ENCODE measurements around the gene AFDN.

The AFDN gene

GRCh38 chr6:167881327-167881726 is 54.6 kb downstream of the AFDN start:
- H3K4me1 Mint-ChIP-seq: no peaks in the 10 kb centered on the region
- ATAC-seq (no peak), DNase-seq (no peak)
- no peak overlapping the region for H3K27ac Mint-ChIP-seq
- peaks cover 6% of the 10 kb centered on the region for H3K27me3 Mint-ChIP-seq
- no peaks in the 10 kb centered on the region for H3K36me3 Mint-ChIP-seq (ENCODE audit: low read depth)
- no peak overlapping the region for H3K4me3 Mint-ChIP-seq
- H3K9me3 Mint-ChIP-seq: no peaks in the 10 kb centered on the region

DNA sequence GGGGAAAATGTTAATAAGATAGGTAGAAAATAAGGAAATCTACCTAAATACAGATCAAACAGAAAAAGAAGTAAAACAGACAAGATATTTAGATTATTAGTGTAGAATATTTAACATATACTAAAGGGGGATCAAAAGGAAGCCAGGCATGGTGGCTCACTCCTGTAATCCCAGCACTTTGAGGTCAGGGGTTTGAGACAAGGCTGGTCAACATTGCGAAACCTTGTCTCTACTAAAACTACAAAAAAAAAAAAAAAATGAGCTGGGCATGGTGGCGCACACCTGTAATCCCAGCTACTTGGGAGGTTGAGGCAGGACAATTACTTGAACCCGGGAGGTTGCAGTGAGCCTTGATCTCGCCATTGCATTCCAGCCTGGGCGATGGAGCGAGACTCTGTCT is 55.5 kb downstream of the AFDN start:
- no peaks in the 10 kb centered on the region for H3K36me3 Mint-ChIP-seq (ENCODE audit: low read depth)
- no peak overlapping the region for H3K27ac Mint-ChIP-seq
- no peak overlapping the region for H3K4me3 Mint-ChIP-seq
- no peaks in the 10 kb centered on the region for H3K9me3 Mint-ChIP-seq
- H3K4me1 Mint-ChIP-seq: no peaks in the 10 kb centered on the region
- no peak for DNase-seq
- ATAC-seq: no peak
- peaks cover 6% of the 10 kb centered on the region for H3K27me3 Mint-ChIP-seq

- Mint-ChIP-seq H3K4me1 (no peaks in the 10 kb centered on the region), H3K4me3 (no peak overlapping the region), H3K27me3 (no peaks in the 10 kb centered on the region), H3K9me3 (no peaks in the 10 kb centered on the region), H3K36me3 (ENCODE audit: low read depth) (no peaks in the 10 kb centered on the region), H3K27ac (no peak overlapping the region)
- no peak for ATAC-seq
- DNase-seq: no peak
Observed at GRCh38 chr6:167888098-167888497, 61.4 kb downstream of the AFDN start.

GRCh38 chr6:167892835-167893815 is 66.4 kb downstream of the AFDN start:
- ATAC-seq: no peak

DNA sequence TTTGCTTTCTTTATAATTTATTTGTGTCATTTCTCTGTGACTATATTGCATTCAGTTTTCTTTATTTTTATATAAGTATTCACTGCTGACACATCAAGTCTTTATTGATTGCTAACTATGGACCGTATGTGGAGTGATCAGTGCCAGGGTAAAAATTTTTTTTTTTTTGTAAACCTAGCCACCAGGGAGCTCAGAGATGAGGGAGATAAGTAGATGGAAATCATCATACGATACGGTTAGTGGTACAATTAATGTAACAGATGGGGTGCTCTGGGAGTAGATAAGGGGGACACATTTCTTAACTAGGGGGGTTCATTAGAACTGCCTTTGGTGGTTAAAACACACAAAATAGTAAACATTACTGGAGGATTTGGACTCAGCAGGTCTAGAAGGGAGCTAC is 68.3 kb downstream of the AFDN start:
- Mint-ChIP-seq H3K4me1 (no peaks in the 10 kb centered on the region), H3K27ac (no peak overlapping the region), H3K36me3 (ENCODE audit: low read depth) (no peaks in the 10 kb centered on the region), H3K4me3 (no peak overlapping the region), H3K27me3 (no peaks in the 10 kb centered on the region), H3K9me3 (no peaks in the 10 kb centered on the region)
- DNase-seq (no peak), ATAC-seq (no peak)

More at GRCh38 chr6:167892835-167893815, 66.4 kb downstream of the AFDN start:
- DNase-seq: no peak
- Mint-ChIP-seq H3K27ac (no peak overlapping the region), H3K27me3 (no peaks in the 10 kb centered on the region), H3K36me3 (ENCODE audit: low read depth) (no peaks in the 10 kb centered on the region), H3K4me3 (no peak overlapping the region), H3K4me1 (no peaks in the 10 kb centered on the region), H3K9me3 (no peaks in the 10 kb centered on the region)

DNA sequence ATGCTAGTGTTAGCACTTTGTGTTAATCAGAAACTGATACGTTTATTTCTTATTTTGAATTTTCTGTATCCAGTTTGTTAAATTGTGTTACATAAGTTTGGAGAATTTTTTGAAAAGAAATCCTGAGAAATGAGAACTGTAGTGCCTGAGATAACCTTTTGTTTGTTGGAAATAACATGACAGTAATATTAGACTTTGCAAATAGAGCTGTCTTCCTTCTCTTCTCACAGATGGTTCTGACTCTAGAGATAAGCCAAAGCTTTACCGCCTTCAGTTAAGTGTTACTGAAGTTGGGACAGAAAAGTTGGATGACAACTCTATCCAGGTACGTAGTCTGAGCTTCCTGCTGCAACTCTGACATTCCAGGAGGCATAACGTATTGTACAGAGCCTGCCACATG is 69.9 kb downstream of the AFDN start:
- ATAC-seq (no peak), DNase-seq (no peak)
- no peak overlapping the region for H3K27ac Mint-ChIP-seq
- H3K9me3 Mint-ChIP-seq: no peaks in the 10 kb centered on the region
- H3K4me3 Mint-ChIP-seq: no peak overlapping the region
- no peaks in the 10 kb centered on the region for H3K27me3 Mint-ChIP-seq
- no peaks in the 10 kb centered on the region for H3K4me1 Mint-ChIP-seq
- no peaks in the 10 kb centered on the region for H3K36me3 Mint-ChIP-seq (ENCODE audit: low read depth)

- ATAC-seq (no peak), DNase-seq (no peak)
- Mint-ChIP-seq H3K4me1 (no peaks in the 10 kb centered on the region), H3K4me3 (no peak overlapping the region), H3K9me3 (no peaks in the 10 kb centered on the region), H3K27me3 (no peaks in the 10 kb centered on the region), H3K27ac (no peak overlapping the region), H3K36me3 (ENCODE audit: low read depth) (no peaks in the 10 kb centered on the region)
Observed at GRCh38 chr6:167898673-167899311, 72.1 kb downstream of the AFDN start.

GRCh38 chr6:167904791-167905190 is 78.1 kb downstream of the AFDN start:
- Mint-ChIP-seq H3K4me1 (no peaks in the 10 kb centered on the region), H3K9me3 (no peaks in the 10 kb centered on the region), H3K27ac (no peak overlapping the region), H3K36me3 (ENCODE audit: low read depth) (no peaks in the 10 kb centered on the region), H3K4me3 (no peak overlapping the region), H3K27me3 (no peaks in the 10 kb centered on the region)
- ATAC-seq (no peak), DNase-seq (no peak)

DNA sequence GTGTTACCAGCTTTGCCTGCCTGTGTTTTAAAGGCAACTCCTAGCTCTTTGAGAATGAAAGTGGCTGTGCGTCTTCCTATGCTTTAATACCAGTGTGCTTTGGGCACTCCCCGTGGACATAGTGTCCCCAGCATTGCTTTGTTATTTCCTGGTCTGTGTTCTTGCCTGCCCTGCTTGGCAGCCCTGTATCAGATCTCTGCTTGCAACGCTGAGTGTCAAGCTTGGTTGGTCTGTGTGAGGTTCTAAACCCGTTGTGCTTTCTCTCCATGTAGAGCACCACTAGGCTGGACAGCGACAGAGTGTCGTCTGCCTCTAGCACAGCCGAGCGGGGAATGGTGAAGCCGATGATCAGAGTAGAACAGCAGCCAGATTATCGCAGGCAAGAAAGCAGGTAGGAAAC is 80.2 kb downstream of the AFDN start:
- DNase-seq (no peak), ATAC-seq (no peak)
- Mint-ChIP-seq H3K27ac (no peak overlapping the region), H3K36me3 (ENCODE audit: low read depth) (no peaks in the 10 kb centered on the region), H3K9me3 (no peaks in the 10 kb centered on the region), H3K4me3 (no peak overlapping the region), H3K27me3 (no peaks in the 10 kb centered on the region), H3K4me1 (no peaks in the 10 kb centered on the region)

GRCh38 chr6:167907837-167908681 is 81.3 kb downstream of the AFDN start:
- Mint-ChIP-seq H3K27me3 (no peaks in the 10 kb centered on the region), H3K27ac (no peak overlapping the region), H3K9me3 (no peaks in the 10 kb centered on the region), H3K4me3 (no peak overlapping the region), H3K4me1 (no peaks in the 10 kb centered on the region), H3K36me3 (ENCODE audit: low read depth) (no peaks in the 10 kb centered on the region)
- no peak for DNase-seq
- no peak for ATAC-seq

GRCh38 chr6:167910007-167910406 is 83.3 kb downstream of the AFDN start:
- no peaks in the 10 kb centered on the region for H3K36me3 Mint-ChIP-seq (ENCODE audit: low read depth)
- H3K4me3 Mint-ChIP-seq: no peak overlapping the region
- no peaks in the 10 kb centered on the region for H3K27me3 Mint-ChIP-seq
- no peaks in the 10 kb centered on the region for H3K9me3 Mint-ChIP-seq
- no peaks in the 10 kb centered on the region for H3K4me1 Mint-ChIP-seq
- ATAC-seq (no peak), DNase-seq (no peak)
- no peak overlapping the region for H3K27ac Mint-ChIP-seq

DNA sequence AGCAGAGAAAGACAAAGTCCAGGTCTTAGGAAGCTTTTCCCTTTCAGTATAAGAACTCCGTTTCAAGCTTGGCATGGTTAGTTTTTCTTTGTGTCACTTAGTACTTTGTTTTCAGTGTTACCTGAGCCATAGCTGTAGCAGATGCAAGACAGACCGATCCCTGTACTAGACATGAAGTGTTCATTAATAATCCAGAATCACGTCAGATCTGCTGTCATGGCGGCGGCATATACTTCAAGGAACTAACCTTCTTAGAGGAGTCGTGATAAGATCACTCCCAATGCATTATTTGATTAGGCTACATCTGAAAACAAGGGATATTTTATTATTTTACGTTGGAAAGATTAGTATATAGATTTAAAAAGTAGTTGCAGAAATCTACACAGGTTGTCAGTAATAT is 83.9 kb downstream of the AFDN start:
- H3K36me3 Mint-ChIP-seq (ENCODE audit: low read depth): no peaks in the 10 kb centered on the region
- no peaks in the 10 kb centered on the region for H3K4me1 Mint-ChIP-seq
- no peaks in the 10 kb centered on the region for H3K9me3 Mint-ChIP-seq
- no peak overlapping the region for H3K4me3 Mint-ChIP-seq
- DNase-seq: no peak
- no peaks in the 10 kb centered on the region for H3K27me3 Mint-ChIP-seq
- no peak overlapping the region for H3K27ac Mint-ChIP-seq
- no peak for ATAC-seq

DNA sequence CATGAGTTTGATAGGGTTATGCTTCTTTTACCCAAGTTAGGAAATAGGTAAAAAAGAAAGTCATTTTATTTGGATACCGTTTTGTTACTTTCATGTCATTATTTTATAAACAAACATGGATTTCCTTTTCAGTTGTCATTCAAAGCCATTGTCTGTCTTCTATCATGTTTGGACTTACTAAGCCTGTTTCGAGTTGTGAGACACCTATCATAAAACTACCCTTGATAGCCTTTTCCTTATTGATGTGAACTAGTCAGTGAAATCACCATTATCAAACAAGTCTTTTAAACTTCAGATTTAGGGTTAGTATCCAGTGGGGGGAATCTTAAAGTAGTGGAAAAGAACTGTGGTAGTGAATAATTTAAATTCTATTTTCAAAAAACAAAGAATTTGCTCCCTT is 85.8 kb downstream of the AFDN start:
- H3K36me3 Mint-ChIP-seq (ENCODE audit: low read depth): no peaks in the 10 kb centered on the region
- DNase-seq: no peak

GRCh38 chr6:167913699-167914098 is 87.0 kb downstream of the AFDN start:
- ATAC-seq (no peak), DNase-seq (no peak)
- Mint-ChIP-seq H3K4me3 (no peak overlapping the region), H3K9me3 (no peaks in the 10 kb centered on the region), H3K4me1 (no peaks in the 10 kb centered on the region), H3K27ac (no peak overlapping the region), H3K36me3 (ENCODE audit: low read depth) (no peaks in the 10 kb centered on the region), H3K27me3 (no peaks in the 10 kb centered on the region)

More for the DNA sequence above, 85.8 kb downstream of the AFDN start:
- Mint-ChIP-seq H3K27me3 (no peaks in the 10 kb centered on the region), H3K4me3 (no peak overlapping the region), H3K9me3 (no peaks in the 10 kb centered on the region), H3K4me1 (no peaks in the 10 kb centered on the region), H3K27ac (no peak overlapping the region)
- no peak for ATAC-seq
